SU-DHL-6 (cell line): ENCODE data around the gene AGAP6.
"Not testable (repeated sequence)": the region's sequence is repeated elsewhere in the genome, so short reads cannot be mapped to it uniquely, and the experiment has no call there.

Source experiments
- EZH2phosphoT487 ChIP-seq: fragments of 200-600 bp; sonication (generic), shearing (Covaris generic); conservative IDR thresholded peaks from 2 replicates; pipeline ENCODE4 v1.6.1; 2018; ENCODE audit warnings: mild to moderate bottlenecking, antibody characterized with exemption, low read length, moderate library complexity, mixed read lengths
- TF ChIP-seq, protein P1 (sequence below): fragments of 200-600 bp; sonication (generic); IDR thresholded peaks from one replicate; pipeline ENCODE4 v1.5.1; 2017; ENCODE audit warnings: antibody characterized with exemption, mild to moderate bottlenecking, low read length, moderate library complexity; ENCODE audit not compliant: insufficient read depth, poor library complexity, severe bottlenecking

DNA sequence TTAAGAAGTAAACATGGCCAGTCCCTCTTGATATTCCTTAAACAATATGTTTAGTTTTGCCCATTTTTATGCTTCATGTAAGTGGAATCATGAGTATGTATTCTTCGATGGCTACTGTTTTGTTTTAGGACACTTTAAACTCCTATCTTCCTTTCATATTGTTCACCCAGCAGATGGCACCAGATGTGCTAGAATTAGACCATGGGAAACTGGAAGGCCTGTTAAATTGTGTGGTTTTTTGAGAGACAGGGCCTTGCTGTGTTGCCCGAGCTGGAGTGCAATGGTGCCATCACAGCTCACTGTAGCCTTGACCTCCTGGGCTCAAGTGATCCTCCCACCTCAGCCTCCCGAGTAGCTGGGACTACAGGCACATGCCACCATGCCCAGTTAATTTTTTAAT, 35.1 kb upstream of the AGAP6 start:
- TF ChIP-seq, protein P1, sequence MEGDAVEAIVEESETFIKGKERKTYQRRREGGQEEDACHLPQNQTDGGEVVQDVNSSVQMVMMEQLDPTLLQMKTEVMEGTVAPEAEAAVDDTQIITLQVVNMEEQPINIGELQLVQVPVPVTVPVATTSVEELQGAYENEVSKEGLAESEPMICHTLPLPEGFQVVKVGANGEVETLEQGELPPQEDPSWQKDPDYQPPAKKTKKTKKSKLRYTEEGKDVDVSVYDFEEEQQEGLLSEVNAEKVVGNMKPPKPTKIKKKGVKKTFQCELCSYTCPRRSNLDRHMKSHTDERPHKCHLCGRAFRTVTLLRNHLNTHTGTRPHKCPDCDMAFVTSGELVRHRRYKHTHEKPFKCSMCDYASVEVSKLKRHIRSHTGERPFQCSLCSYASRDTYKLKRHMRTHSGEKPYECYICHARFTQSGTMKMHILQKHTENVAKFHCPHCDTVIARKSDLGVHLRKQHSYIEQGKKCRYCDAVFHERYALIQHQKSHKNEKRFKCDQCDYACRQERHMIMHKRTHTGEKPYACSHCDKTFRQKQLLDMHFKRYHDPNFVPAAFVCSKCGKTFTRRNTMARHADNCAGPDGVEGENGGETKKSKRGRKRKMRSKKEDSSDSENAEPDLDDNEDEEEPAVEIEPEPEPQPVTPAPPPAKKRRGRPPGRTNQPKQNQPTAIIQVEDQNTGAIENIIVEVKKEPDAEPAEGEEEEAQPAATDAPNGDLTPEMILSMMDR = not testable (repeated sequence)
- TF ChIP-seq EZH2phosphoT487 = not testable (repeated sequence)
